ENCODE data around the gene TAF13. TPM values are rescaled to one million over a fixed set of nuclear protein-coding genes. Genes with fewer than 3 reads are reported as not detected.

Gene TAF13
- total and polyA plus RNA-seq, 8 donors = 7.2 to 18.8 (median 11.9) TPM

GRCh38 chr1:109067883-109068282, 7.9 kb downstream of the TAF13 start:
- TF ChIP-seq CTCF (IDR thresholded peaks at IDR 0.05) = no peak
- intact Hi-C loops (cut with DNase I) = no loop called here
- DNase-seq (no peak), ATAC-seq (no peak), FAIRE-seq (no peak)
- H3K27ac ChIP-seq = no peak overlapping the region
- no peak overlapping the region for H3K4me3 ChIP-seq
- no peaks in the 10 kb centered on the region for H3K4me1 ChIP-seq
- H3K9me3 ChIP-seq = no peaks in the 10 kb centered on the region
- H3K27me3 ChIP-seq = no peaks in the 10 kb centered on the region
- WGBS, 2 donors = 79% methylated on average over 8 of the region's 8 CpGs
- H3K36me3 ChIP-seq = peaks cover 0 to 11% (median 0%) of the 10 kb centered on the region in 3 donors

- no peak for TF ChIP-seq CTCF (IDR thresholded peaks at IDR 0.05)
- 81 to 95% methylated on average over 3 of the region's 3 CpGs for WGBS, 2 donors
- H3K27ac ChIP-seq = no peak overlapping the region
- H3K27me3 ChIP-seq = no peaks in the 10 kb centered on the region
- intact Hi-C loops (cut with DNase I) = no loop called here
- DNase-seq = no peak
- no peak overlapping the region for H3K4me3 ChIP-seq
- no peak for FAIRE-seq
- no peaks in the 10 kb centered on the region for H3K9me3 ChIP-seq
- no peak for ATAC-seq
- H3K36me3 ChIP-seq = peaks cover 0 to 11% (median 0%) of the 10 kb centered on the region in 3 donors
- peaks cover 0 to 6% (median 0%) of the 10 kb centered on the region in 3 donors for H3K4me1 ChIP-seq
These were observed 10.7 kb downstream of the TAF13 start for GRCh38 chr1:109065137-109065536.

- 86 to 91% methylated on average over 4 of the region's 4 CpGs for WGBS, 2 donors
- no peak overlapping the region for H3K4me3 ChIP-seq
- no peak overlapping the region for H3K27ac ChIP-seq
- ATAC-seq (no peak), DNase-seq (no peak), FAIRE-seq (no peak)
- peaks cover 0 to 11% (median 0%) of the 10 kb centered on the region in 3 donors for H3K36me3 ChIP-seq
- H3K4me1 ChIP-seq = peaks cover 0 to 6% (median 0%) of the 10 kb centered on the region in 3 donors
- no peaks in the 10 kb centered on the region for H3K9me3 ChIP-seq
- TF ChIP-seq CTCF (IDR thresholded peaks at IDR 0.05) = no peak
- H3K27me3 ChIP-seq = no peaks in the 10 kb centered on the region
- intact Hi-C loops (cut with DNase I) = no loop called here
These were observed 14.6 kb downstream of the TAF13 start for GRCh38 chr1:109061183-109061582.

GRCh38 chr1:109060707-109061106, 15.1 kb downstream of the TAF13 start:
- Histone ChIP-seq H3K9me3 (no peaks in the 10 kb centered on the region), H3K36me3 (peaks cover 0 to 10% (median 0%) of the 10 kb centered on the region in 3 donors), H3K27ac (peak overlapping the region in 1 of 4 donors; percentile 5), H3K4me1 (peaks cover 0 to 6% (median 0%) of the 10 kb centered on the region in 3 donors), H3K4me3 (no peak overlapping the region), H3K27me3 (no peaks in the 10 kb centered on the region)
- intact Hi-C loops (cut with DNase I) = no loop called here
- WGBS, 2 donors = 31 to 38% methylated on average over 7 of the region's 7 CpGs
- DNase-seq = peak in 1 of 6 donors; percentile 24
- peak in 3 of 4 donors; percentile 63 to 83 (median 72) for ATAC-seq
- FAIRE-seq = no peak
- no peak for TF ChIP-seq CTCF (IDR thresholded peaks at IDR 0.05)

GRCh38 chr1:109059026-109059425, 16.8 kb downstream of the TAF13 start:
- no peak for TF ChIP-seq CTCF (IDR thresholded peaks at IDR 0.05)
- no peak for DNase-seq
- Histone ChIP-seq H3K27ac (no peak overlapping the region), H3K36me3 (no peaks in the 10 kb centered on the region), H3K4me1 (peaks cover 0 to 6% (median 0%) of the 10 kb centered on the region in 3 donors), H3K4me3 (no peak overlapping the region), H3K9me3 (no peaks in the 10 kb centered on the region), H3K27me3 (no peaks in the 10 kb centered on the region)
- no peak for FAIRE-seq
- intact Hi-C loops (cut with DNase I) = no loop called here
- ATAC-seq = no peak
